Keratinocyte (primary cell): ENCODE results near the gene HNF1B.

Experiments
- EZH2 ChIP-seq: IDR thresholded peaks from one replicate; pipeline ENCODE4 v1.6.1; 2012; ENCODE audit warnings: inconsistent platforms, mild to moderate bottlenecking, low read length, moderate library complexity
- TF ChIP-seq, protein P1 (sequence below), 3 experiments: IDR thresholded peaks in 1 of 3; conservative IDR thresholded peaks in 1 of 3; optimal IDR thresholded peaks in 1 of 3; 2 replicates in 2 of 3; 3 replicates in 1 of 3; pipeline versions ENCODE3 to v1.5.1; 2011; ENCODE audit warnings: low read length in 3 of 3, mild to moderate bottlenecking in 3 of 3, moderate library complexity in 2 of 3, control low read depth in 1 of 3, inconsistent platforms in 1 of 3; ENCODE audit not compliant: insufficient read depth in 2 of 3; ENCODE audit errors: extremely low read depth in 1 of 3

DNA sequence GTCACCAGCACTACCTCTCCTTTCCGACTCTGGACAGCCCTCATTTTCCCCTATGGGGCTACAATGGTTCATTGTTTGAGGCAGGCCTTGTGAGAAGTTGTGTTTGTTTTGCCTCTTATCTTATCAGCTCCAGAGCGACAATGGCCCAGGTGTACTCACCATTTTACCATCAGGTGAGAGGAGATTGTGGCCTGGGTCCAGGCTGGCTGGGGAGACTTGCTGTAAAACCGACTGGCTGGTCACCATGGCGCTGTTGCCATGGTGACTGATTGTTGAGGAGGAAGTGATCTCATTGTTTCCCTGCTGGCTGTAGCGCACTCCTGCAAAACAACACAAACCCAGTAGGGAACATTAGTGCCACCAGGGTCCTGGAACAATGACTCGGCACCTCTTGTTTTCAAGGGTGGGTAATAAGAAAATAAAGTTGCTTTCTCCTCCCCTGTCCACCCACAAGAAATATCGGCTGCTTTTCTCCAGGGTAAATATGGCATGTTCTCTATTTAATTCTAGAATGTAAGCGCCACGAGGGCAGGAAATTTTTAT, 34.4 kb downstream of the HNF1B start:
- TF ChIP-seq, protein P1, sequence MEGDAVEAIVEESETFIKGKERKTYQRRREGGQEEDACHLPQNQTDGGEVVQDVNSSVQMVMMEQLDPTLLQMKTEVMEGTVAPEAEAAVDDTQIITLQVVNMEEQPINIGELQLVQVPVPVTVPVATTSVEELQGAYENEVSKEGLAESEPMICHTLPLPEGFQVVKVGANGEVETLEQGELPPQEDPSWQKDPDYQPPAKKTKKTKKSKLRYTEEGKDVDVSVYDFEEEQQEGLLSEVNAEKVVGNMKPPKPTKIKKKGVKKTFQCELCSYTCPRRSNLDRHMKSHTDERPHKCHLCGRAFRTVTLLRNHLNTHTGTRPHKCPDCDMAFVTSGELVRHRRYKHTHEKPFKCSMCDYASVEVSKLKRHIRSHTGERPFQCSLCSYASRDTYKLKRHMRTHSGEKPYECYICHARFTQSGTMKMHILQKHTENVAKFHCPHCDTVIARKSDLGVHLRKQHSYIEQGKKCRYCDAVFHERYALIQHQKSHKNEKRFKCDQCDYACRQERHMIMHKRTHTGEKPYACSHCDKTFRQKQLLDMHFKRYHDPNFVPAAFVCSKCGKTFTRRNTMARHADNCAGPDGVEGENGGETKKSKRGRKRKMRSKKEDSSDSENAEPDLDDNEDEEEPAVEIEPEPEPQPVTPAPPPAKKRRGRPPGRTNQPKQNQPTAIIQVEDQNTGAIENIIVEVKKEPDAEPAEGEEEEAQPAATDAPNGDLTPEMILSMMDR (optimal IDR thresholded peaks at IDR 0.05 in 1 of 3, IDR thresholded peaks at IDR 0.05 in 1 of 3, conservative IDR thresholded peaks at IDR 0.05 in 1 of 3; ENCODE audit: extremely low read depth in 1 of 3, insufficient read depth in 2 of 3, low read length in 3 of 3): no peak
- no peak for TF ChIP-seq EZH2
